OCI-LY3 (cell line): Measurements from ENCODE around the gene EPB41L4A.

ENCODE experiments used
- CTCF ChIP-seq: fragments of 200-600, 300-600 bp; sonication (generic); IDR thresholded peaks from 2 replicates; pipeline ENCODE4 v1.5.1; 2014; ENCODE audit warnings: antibody characterized with exemption, low read length, low read depth
- EZH2phosphoT487 ChIP-seq: fragments of 200-600 bp; shearing (Covaris generic); IDR thresholded peaks from 2 replicates; pipeline ENCODE4 v1.6.1; 2018; ENCODE audit warnings: antibody characterized with exemption, mixed run types, low read depth

- TF ChIP-seq CTCF (no peak), EZH2phosphoT487 (no peak)
Observed at GRCh38 chr5:112248623-112249022, 170.5 kb downstream of the EPB41L4A start.
